22Rv1 (cell line): Measurements from ENCODE around the gene SLC16A2.
A peak's percentile ranks its signal among the peaks of the same experiment; 100 is the strongest.

Experiments
- H3K27ac ChIP-seq: fragments of 450-650 bp; 2 replicates; pipeline ENCODE4 v1.5.1; 2017
- CTCF ChIP-seq: fragments of 450-650 bp; IDR thresholded peaks from 2 replicates; pipeline ENCODE4 v1.5.1; 2017; ENCODE audit warnings: mild to moderate bottlenecking
- ZFX ChIP-seq: fragments of 450-650 bp; IDR thresholded peaks from 2 replicates; pipeline ENCODE4 v1.6.1; 2017; ENCODE audit warnings: antibody characterized with exemption, borderline replicate concordance

The SLC16A2 gene

GRCh38 chrX:74492720-74493201 is 71.5 kb downstream of the SLC16A2 start:
- 0 out of 2 replicates have a peak, but pooled peaks have one; percentile 7 for TF ChIP-seq CTCF
- TF ChIP-seq ZFX, result no peak

GRCh38 chrX:74493806-74494205 is 72.5 kb downstream of the SLC16A2 start:
- no peak overlapping the region for H3K27ac ChIP-seq
- TF ChIP-seq ZFX (no peak), CTCF (no peak)

More at GRCh38 chrX:74492720-74493201, 71.5 kb downstream of the SLC16A2 start:
- H3K27ac ChIP-seq, result no peak overlapping the region

- H3K27ac ChIP-seq, result no peak overlapping the region
- TF ChIP-seq CTCF (no peak), ZFX (no peak)
Observed at GRCh38 chrX:74498924-74499323, 77.6 kb downstream of the SLC16A2 start.

GRCh38 chrX:74500067-74500466 is 78.8 kb downstream of the SLC16A2 start:
- TF ChIP-seq ZFX, result no peak
- TF ChIP-seq CTCF, result no peak
- no peak overlapping the region for H3K27ac ChIP-seq

- TF ChIP-seq CTCF, result no peak
- TF ChIP-seq ZFX, result no peak
Observed at GRCh38 chrX:74500555-74500954, 79.3 kb downstream of the SLC16A2 start.

GRCh38 chrX:74505437-74505836 is 84.1 kb downstream of the SLC16A2 start:
- TF ChIP-seq ZFX, result no peak
- no peak for TF ChIP-seq CTCF
- no peak overlapping the region for H3K27ac ChIP-seq

More at GRCh38 chrX:74500555-74500954, 79.3 kb downstream of the SLC16A2 start:
- no peak overlapping the region for H3K27ac ChIP-seq

GRCh38 chrX:74506317-74507115 is 85.2 kb downstream of the SLC16A2 start:
- TF ChIP-seq CTCF (no peak), ZFX (no peak)

More at GRCh38 chrX:74506317-74507115, 85.2 kb downstream of the SLC16A2 start:
- no peak overlapping the region for H3K27ac ChIP-seq
